Spinal cord (tissue), 10 donors: Measurements from ENCODE around the gene PKIB. TPM values are rescaled to one million over a fixed set of nuclear protein-coding genes. Genes with fewer than 3 reads are reported as not detected.

Experiments used
- DNase-seq, 6 donors: peaks; one replicate each; pipeline versions ENCODE4 v3.0.0 to v3.0.0-alpha.2; 2013 to 2015; ENCODE audit warnings: low spot score in 6 of 6, low read depth in 4 of 6
- H3K27ac ChIP-seq: one replicate; pipeline ENCODE4 v1.5.1; 2013; ENCODE audit warnings: low read depth, low read length, control low read depth
- H3K27me3 ChIP-seq: one replicate; pipeline ENCODE4 v1.6.1; 2013; ENCODE audit warnings: low read length; ENCODE audit not compliant: control insufficient read depth, insufficient read depth
- H3K36me3 ChIP-seq: one replicate; pipeline ENCODE4 v1.6.1; 2013; ENCODE audit warnings: low read length; ENCODE audit not compliant: control insufficient read depth, insufficient read depth
- H3K4me1 ChIP-seq: one replicate; pipeline ENCODE4 v1.6.1; 2013; ENCODE audit warnings: low read length; ENCODE audit not compliant: control insufficient read depth, insufficient read depth
- H3K4me3 ChIP-seq: one replicate; pipeline ENCODE4 v1.5.1; 2013; ENCODE audit warnings: low read depth, low read length, control low read depth
- H3K9me3 ChIP-seq: one replicate; pipeline ENCODE4 v1.6.1; 2013; ENCODE audit warnings: low read length; ENCODE audit not compliant: control insufficient read depth, insufficient read depth
- WGBS: methylation state at CpG from one replicate; pipeline ENCODE4 v1.1.5; 2013; ENCODE audit warnings: missing lambda C conversion rate; ENCODE audit not compliant: insufficient coverage; 5-methylcytosine and 5-hydroxymethylcytosine counted together
- polyA plus RNA-seq, 2 donors: library from polyadenylated mRNA; unstranded; fragments of 120-200 nt; gene quantifications; one replicate each; pipeline ENCODE4 v1.2.1, GENCODE V29; 2013; ENCODE audit not compliant: insufficient read length in 2 of 2
- total RNA-seq, 2 donors: library from RNA; depleted of rRNA in 1 of 2; stranded (reverse); fragments of 120-200 nt in 1 of 2; fragments of >200 nt in 1 of 2; gene quantifications; one replicate each; pipeline versions ENCODE4 v1.2.3 to v1.2.4, GENCODE V29; 2013 to 2014
- donor health status: healthy.

The PKIB gene
- total and polyA plus RNA-seq, 4 donors = 4.7 to 15.7 (median 11.9) TPM

GRCh38 chr6:122652431-122652830 lies 42.2 kb downstream of the PKIB start:
- WGBS = no CpG with 5 or more reads among the region's 2 CpGs
- Histone ChIP-seq H3K4me1 (no peaks in the 10 kb centered on the region), H3K4me3 (no peak overlapping the region), H3K9me3 (no peaks in the 10 kb centered on the region), H3K36me3 (no peaks in the 10 kb centered on the region), H3K27ac (no peak overlapping the region), H3K27me3 (no peaks in the 10 kb centered on the region)
- DNase-seq = no peak

GRCh38 chr6:122653094-122653493 lies 42.9 kb downstream of the PKIB start:
- Histone ChIP-seq H3K4me3 (no peak overlapping the region), H3K9me3 (no peaks in the 10 kb centered on the region), H3K27me3 (no peaks in the 10 kb centered on the region), H3K4me1 (no peaks in the 10 kb centered on the region), H3K36me3 (no peaks in the 10 kb centered on the region), H3K27ac (no peak overlapping the region)
- no peak for DNase-seq
- WGBS = no CpG with 5 or more reads among the region's 2 CpGs

- Histone ChIP-seq H3K27me3 (no peaks in the 10 kb centered on the region), H3K4me1 (no peaks in the 10 kb centered on the region), H3K36me3 (no peaks in the 10 kb centered on the region), H3K27ac (no peak overlapping the region), H3K9me3 (no peaks in the 10 kb centered on the region), H3K4me3 (no peak overlapping the region)
- no CpG with 5 or more reads among the region's 2 CpGs for WGBS
- no peak for DNase-seq
Measured at GRCh38 chr6:122654012-122654411, 43.8 kb downstream of the PKIB start.

DNA sequence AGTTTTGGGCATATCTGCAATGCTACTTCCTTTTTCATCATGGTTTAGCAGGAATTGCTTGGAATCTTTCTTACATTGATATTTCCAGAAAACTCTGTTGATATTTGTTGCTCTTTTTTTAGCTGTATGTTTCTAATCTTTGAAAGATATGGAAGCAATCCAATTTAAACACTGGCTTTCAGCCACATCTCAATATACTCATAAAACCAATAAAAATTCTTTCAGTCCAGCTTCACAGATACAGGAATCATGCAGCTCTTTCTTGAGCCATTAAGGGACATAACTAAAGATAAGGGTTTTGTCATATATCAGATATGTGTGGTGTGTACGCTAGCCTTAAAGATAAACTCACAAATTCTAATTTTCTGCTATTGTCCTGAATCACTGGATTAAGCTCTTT lies 47.4 kb downstream of the PKIB start:
- no CpG with 5 or more reads among the region's 1 CpG for WGBS
- Histone ChIP-seq H3K4me1 (no peaks in the 10 kb centered on the region), H3K9me3 (no peaks in the 10 kb centered on the region), H3K27me3 (no peaks in the 10 kb centered on the region), H3K36me3 (no peaks in the 10 kb centered on the region), H3K4me3 (no peak overlapping the region), H3K27ac (no peak overlapping the region)
- peak in 1 of 6 donors; percentile 8 for DNase-seq

GRCh38 chr6:122660296-122660695 lies 50.1 kb downstream of the PKIB start:
- no peak overlapping the region for H3K27ac ChIP-seq
- H3K4me1 ChIP-seq = no peaks in the 10 kb centered on the region
- H3K4me3 ChIP-seq = no peak overlapping the region
- no peaks in the 10 kb centered on the region for H3K36me3 ChIP-seq
- no peaks in the 10 kb centered on the region for H3K27me3 ChIP-seq
- no peaks in the 10 kb centered on the region for H3K9me3 ChIP-seq
- WGBS = no CpG with 5 or more reads among the region's 3 CpGs
- DNase-seq = no peak

GRCh38 chr6:122663981-122664380 lies 53.8 kb downstream of the PKIB start:
- no peak overlapping the region for H3K4me3 ChIP-seq
- H3K4me1 ChIP-seq = no peaks in the 10 kb centered on the region
- H3K9me3 ChIP-seq = no peaks in the 10 kb centered on the region
- no peaks in the 10 kb centered on the region for H3K27me3 ChIP-seq
- peak in 1 of 6 donors; percentile 16 for DNase-seq
- no peak overlapping the region for H3K27ac ChIP-seq
- no peaks in the 10 kb centered on the region for H3K36me3 ChIP-seq

- H3K4me3 ChIP-seq = no peak overlapping the region
Measured at GRCh38 chr6:122665929-122666328, 55.7 kb downstream of the PKIB start.

DNA sequence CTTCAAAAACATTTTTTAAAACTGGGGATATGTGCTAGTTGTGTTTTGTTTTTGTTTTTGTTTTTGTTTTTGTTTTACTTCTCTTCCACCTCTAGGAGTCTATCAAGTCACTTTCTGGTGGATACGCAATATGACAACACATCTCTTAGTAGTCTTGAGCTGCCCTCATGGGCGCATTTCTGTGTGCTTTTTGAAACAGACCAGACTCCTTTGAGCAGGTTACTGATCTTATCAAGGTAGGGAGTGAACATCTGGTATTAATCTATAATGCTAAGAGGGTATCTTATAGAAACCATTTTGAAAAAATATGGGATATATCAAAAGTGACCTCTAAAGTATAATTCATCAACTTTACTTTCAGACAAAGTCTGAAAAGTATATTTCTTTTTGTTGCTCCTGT lies 56.2 kb downstream of the PKIB start:
- Histone ChIP-seq H3K36me3 (no peaks in the 10 kb centered on the region), H3K9me3 (no peaks in the 10 kb centered on the region), H3K4me3 (no peak overlapping the region), H3K27me3 (no peaks in the 10 kb centered on the region), H3K27ac (no peak overlapping the region), H3K4me1 (no peaks in the 10 kb centered on the region)
- WGBS = 100% methylated on average over 2 of the region's 2 CpGs
- no peak for DNase-seq

More at GRCh38 chr6:122665929-122666328, 55.7 kb downstream of the PKIB start:
- 100% methylated on average over 2 of the region's 4 CpGs for WGBS
- H3K9me3 ChIP-seq = no peaks in the 10 kb centered on the region
- no peaks in the 10 kb centered on the region for H3K36me3 ChIP-seq
- no peaks in the 10 kb centered on the region for H3K27me3 ChIP-seq
- no peak overlapping the region for H3K27ac ChIP-seq
- DNase-seq = no peak
- H3K4me1 ChIP-seq = no peaks in the 10 kb centered on the region

GRCh38 chr6:122669418-122669817 lies 59.2 kb downstream of the PKIB start:
- no CpG with 5 or more reads among the region's 2 CpGs for WGBS
- DNase-seq = no peak
- no peak overlapping the region for H3K27ac ChIP-seq

GRCh38 chr6:122669868-122670267 lies 59.7 kb downstream of the PKIB start:
- Histone ChIP-seq H3K4me1 (no peaks in the 10 kb centered on the region), H3K27me3 (no peaks in the 10 kb centered on the region), H3K9me3 (no peaks in the 10 kb centered on the region), H3K27ac (no peak overlapping the region), H3K4me3 (no peak overlapping the region), H3K36me3 (no peaks in the 10 kb centered on the region)
- WGBS = 100% methylated on average over 1 of the region's 3 CpGs
- no peak for DNase-seq

More at GRCh38 chr6:122669418-122669817, 59.2 kb downstream of the PKIB start:
- H3K36me3 ChIP-seq = no peaks in the 10 kb centered on the region
- H3K4me3 ChIP-seq = no peak overlapping the region
- H3K27me3 ChIP-seq = no peaks in the 10 kb centered on the region
- no peaks in the 10 kb centered on the region for H3K4me1 ChIP-seq
- no peaks in the 10 kb centered on the region for H3K9me3 ChIP-seq
